ACHN (cell line): ENCODE results near the gene DLGAP1.
A peak's percentile ranks its signal among the peaks of the same experiment; 100 is the strongest.

Source experiments
- DNase-seq: peaks from one replicate; pipeline ENCODE4 v3.0.0-alpha.2; 2015
- in situ Hi-C: cut with HindIII; loops from 2 replicates; pipeline ENCODE4 v1.10.0; 2017; ENCODE audit warnings: low sequenced_read_pairs, low pct_ligation_motif_present, low pct_unique_long_range_greater_than_20kb

The DLGAP1 gene

GRCh38 chr18:3906116-3906750 is 548.9 kb downstream of the DLGAP1 start:
- in situ Hi-C loops: no loop called here
- no peak for DNase-seq

DNA sequence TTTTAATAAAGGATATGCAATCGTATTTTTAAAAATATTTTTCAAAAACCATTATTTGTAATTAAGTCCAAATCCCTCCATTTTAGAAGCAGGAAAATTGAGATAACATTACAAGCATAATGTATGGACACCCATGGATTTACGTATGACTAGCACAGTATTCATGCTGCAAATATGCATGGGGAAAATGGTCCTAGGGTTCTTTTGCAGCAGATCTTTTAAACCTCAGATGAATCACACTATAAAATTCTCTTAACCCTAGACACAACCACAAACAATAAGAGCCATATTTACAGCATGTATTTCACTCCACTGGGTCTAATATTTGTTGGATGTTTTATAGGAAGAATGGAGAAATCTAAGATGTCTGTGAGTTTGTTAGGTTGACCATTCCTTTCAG is 551.8 kb downstream of the DLGAP1 start:
- no peak for DNase-seq
- in situ Hi-C loops: no loop called here

- no peak for DNase-seq
- in situ Hi-C loops: no loop called here
Measured at GRCh38 chr18:3902676-3903075, 552.4 kb downstream of the DLGAP1 start.

- in situ Hi-C loops: no loop called here
- no peak for DNase-seq
Measured at GRCh38 chr18:3901811-3902210, 553.3 kb downstream of the DLGAP1 start.

DNA sequence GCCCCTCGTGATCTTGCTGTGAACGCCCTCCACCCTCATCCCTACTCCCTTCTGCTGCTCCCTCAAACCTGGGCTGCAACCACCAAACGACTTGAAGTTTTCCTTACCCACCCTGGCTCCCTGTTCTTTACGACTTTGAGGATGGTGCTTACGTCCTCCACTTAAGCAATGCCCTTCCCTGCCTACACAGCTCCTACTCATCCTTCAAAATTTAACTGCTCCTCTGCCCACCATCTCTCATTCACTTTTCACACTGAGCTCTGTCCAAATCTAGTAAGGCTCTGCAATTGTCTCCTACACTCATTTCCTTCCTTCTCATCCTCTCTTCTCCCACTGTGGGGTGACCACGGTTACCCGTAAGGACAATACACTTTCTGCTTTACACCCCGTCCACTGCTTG is 554.1 kb downstream of the DLGAP1 start:
- DNase-seq: no peak
- in situ Hi-C loops: no loop called here

GRCh38 chr18:3900327-3900726 is 554.8 kb downstream of the DLGAP1 start:
- in situ Hi-C loops: no loop called here
- DNase-seq: no peak

DNA sequence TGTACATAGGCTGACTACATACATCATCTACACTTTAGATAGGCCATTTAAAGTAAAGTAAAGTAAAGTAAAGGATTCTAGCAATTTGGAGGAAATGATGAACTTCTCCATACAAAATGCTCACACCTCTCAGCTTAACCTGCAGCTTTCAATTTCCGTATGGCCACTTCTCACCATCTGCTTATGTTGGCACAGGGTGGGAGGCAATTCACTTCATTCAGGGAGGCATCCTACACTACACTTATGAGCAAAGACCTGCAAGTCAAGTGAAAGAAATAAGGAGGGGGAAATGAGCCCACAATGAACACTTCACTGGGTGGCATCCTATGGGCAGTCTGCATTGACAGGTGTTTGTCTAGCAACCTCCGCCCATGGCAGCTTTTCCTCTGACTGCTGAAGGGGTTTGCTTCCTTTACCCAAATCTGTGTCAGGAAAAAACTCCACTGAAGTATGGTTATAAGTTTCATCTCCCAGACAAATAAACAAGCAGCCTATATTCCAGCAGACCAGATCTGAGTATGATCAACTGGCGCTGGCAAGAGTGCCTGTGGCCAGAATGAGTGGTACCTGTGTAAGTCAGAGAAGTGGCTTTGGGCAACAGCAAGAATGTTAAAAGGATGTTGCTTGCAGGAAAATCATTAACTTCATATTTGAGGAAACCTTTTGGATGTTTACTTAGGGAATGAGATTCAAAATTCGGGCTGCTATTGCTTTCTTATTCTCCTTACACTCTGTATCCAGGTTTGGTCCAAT is 556.1 kb downstream of the DLGAP1 start:
- no peak for DNase-seq
- in situ Hi-C loops: no loop called here

DNA sequence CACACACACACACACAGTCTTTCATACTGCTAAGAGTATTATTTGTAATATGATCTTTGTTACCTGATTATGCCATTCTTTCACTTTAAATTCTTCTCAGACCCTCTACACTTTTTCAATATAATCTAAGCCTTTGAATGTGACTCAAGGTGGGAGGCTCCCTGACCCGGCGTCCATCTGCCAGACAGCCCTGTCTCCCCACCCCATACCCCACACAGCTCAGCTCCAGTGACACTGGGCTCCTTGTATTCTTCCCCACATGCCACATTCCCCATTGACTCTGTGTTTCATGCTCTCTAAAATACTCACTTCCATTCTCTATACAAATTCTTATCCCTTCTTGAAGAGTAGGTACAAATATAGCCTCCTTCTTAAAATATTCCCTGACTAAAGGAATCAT is 563.0 kb downstream of the DLGAP1 start:
- no peak for DNase-seq
- in situ Hi-C loops: no loop called here

DNA sequence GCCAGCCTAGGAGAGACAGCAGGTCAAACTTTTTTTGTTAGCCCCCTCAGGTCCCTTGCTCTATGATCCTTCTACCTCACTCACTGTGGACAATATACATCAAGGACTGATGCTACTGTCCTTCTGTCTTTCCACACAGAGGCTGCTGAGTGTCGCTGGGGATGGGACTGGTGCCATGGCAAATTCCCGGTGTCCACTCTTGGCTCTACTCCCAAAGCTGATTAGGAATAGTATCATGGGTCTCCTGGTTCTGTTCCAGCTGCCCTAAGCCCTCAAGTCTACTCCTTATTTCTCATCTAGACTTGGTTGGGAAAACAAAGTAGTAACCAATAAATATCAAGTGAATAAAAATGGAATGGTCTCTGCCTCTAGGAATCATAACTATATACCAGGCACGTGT is 563.9 kb downstream of the DLGAP1 start:
- no peak for DNase-seq
- in situ Hi-C loops: no loop called here

DNA sequence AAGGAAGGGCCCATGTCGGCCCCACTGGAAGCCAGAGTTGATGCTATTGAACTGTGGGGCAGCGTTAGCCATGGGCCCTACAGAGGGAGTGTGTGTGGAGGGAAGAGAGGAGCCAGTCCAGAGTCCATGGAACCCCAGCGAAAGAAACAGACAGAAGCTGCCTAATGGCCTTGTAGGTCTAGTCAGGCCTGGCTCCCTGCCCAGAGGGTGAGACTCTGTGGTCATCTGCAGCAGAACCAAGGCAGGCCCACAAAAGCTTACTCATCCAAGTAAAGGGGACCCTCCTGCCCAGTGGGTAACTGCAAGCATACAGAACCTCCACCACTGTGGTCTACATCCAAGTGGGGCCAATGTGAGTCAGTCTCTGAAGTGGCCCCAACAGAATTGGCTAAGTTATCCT is 565.3 kb downstream of the DLGAP1 start:
- in situ Hi-C loops: no loop called here
- no peak for DNase-seq

GRCh38 chr18:3889121-3889520 is 566.0 kb downstream of the DLGAP1 start:
- no peak for DNase-seq
- in situ Hi-C loops: no loop called here

GRCh38 chr18:3886575-3887322 is 568.4 kb downstream of the DLGAP1 start:
- DNase-seq: no peak
- in situ Hi-C loops: no loop called here

DNA sequence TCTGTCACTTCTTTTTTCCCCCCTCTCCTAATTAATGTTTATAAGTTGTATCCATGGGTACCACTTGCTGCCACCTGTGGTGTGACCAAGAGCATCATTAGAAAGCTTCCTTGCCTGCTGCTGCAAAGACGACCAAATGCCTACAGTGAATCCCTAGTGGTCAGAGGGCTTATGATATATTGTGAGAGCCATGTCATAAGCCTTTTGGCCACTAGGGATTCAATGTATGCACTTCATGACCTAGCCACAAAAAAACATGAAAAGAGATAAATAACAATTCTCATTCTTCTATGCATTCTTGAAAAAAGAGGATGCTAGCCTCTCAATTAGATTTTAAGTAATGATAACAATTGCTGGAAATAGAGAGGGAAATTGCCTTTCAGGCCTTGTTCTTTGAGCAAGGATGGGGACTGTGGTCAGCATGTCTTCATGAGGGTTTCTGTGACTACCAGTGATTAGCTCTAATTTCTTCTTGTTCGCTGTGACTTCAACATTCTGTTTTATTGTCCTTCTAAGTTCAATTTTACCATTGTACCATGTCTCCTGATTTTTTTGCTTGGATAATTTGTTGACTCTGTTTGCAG is 569.8 kb downstream of the DLGAP1 start:
- DNase-seq: peak; percentile 25
- in situ Hi-C loops: no loop called here

DNA sequence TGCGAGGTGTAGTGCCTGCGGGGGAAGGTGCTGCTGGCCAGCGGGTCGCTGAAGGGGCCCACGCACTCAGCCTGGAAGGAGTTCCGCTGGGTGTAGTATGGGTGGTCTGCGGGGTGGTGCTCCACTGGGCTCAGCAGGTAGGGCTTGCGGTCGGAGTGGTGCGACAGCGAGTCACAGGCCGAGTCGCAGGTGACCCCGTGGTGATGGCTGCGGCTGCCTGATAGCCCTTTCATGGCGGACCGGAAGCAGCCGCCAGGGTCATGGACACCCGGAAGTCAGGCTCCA is 575.3 kb downstream of the DLGAP1 start:
- in situ Hi-C loops: no loop called here
- DNase-seq: no peak

DNA sequence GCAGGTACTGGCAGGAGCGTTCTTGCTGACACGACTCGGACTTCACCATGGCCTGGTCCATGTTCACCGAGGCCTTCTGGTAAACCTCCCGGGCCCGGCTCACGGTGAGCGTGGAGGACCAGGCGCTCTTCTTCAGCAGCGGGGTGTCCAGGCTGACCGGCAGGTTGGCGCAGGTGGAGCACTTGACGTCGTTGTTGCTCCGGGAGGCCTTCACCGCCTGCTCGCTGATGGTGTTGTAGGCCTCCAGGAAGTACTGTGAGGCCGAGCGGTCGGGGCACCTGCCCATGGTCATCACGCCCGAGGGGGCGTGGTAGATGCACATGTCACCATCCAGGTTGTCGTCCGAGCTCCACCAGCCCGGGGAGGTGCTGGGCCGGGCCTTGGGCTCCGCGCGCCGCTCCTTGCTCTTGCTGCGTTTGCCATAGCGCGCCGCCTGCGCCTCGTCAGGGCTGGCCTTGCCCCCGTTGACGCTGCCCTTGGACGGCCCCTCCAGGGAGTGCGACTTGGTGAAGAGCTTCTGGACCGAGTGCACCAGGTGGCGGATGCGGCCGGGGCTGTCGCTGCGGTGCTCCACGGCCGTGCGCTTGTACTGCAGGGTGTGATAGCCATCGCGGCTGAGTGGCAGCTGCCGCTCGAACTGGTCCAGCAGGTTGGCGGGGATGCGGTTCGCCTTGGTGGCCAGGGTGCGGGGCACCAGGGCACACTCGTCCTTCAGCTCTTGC is 575.8 kb downstream of the DLGAP1 start:
- in situ Hi-C loops: no loop called here
- DNase-seq: no peak

DNA sequence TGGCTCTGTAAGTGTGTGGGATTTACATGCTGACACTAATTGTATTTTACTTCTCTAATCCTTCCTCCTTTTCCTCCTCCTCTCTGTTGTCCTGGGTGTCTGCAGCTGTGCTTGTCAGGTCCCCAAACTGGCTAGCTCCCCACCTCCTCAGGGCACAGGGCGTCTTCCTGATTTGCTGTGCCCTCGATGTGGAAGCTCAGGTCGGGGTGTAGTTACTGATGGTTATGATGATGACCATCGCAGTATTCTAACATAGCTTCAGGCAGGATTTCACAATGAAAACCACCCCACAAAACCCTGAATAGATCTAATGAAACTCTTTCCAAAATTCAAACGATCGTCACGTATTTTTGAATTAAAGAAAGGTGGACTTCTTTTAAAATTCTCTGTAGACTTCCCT is 576.7 kb downstream of the DLGAP1 start:
- in situ Hi-C loops: no loop called here
- no peak for DNase-seq

- DNase-seq: no peak
- in situ Hi-C loops: no loop called here
Measured at GRCh38 chr18:3877678-3878077, 577.4 kb downstream of the DLGAP1 start.

DNA sequence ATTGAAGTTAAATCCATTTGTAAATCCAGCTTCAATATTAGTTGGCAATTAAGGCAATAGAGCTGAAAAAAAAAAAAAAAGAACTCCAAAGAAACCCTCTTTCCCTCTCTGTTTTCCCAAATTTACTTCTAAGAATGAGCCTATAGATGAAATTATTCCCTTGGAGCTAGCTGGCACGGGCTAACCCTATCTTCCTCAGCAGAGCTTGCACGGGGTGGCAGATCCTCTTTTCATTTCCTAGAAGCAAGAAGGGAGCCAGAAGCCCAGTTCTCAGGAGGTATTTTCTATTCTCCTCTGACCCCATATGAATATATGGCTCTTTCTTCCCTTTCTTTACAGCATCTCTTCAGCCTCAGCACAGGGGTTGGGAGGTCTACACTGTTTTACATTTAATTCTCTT is 579.1 kb downstream of the DLGAP1 start:
- no peak for DNase-seq
- in situ Hi-C loops: no loop called here

DNA sequence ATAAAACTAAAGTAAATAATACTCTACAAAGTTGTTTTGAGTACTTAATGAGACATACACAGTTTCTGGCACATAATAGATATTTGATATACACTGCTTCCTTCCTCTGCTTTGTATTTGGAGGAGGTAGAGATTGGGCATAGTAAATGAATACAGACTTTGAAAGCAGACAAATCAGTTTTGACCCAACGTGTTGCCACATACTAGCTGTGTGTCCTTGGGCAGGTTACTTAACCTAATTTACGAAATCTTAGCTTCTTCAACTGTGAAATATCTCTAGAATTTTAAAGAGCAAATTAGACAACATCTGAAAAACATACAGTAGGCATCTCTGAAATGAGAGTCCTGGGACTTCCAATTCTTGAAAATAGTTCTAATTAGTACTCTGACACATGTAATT is 579.7 kb downstream of the DLGAP1 start:
- DNase-seq: no peak
- in situ Hi-C loops: no loop called here
